Neural cell (in vitro differentiated cells): ENCODE measurements around the gene SPAG16. TPM values are rescaled to one million over a fixed set of nuclear protein-coding genes. Genes with fewer than 3 reads are reported as not detected.

Experiments used
- H2AFZ ChIP-seq: fragments of 200-600, 300-800 bp; sonication (generic), shearing (Covaris generic); 2 replicates; pipeline ENCODE4 v1.6.0; 2014; ENCODE audit warnings: low read depth, mild to moderate bottlenecking, antibody characterized with exemption, low read length, moderate library complexity
- H3F3A ChIP-seq: fragments of 200-600 bp; shearing (Covaris generic); 2 replicates; pipeline ENCODE4 v1.6.1; 2016; ENCODE audit warnings: mild to moderate bottlenecking, moderate library complexity, mixed read lengths, antibody characterized with exemption, low read length; ENCODE audit not compliant: insufficient read depth, poor library complexity, severe bottlenecking
- H3K27ac ChIP-seq: fragments of 200-600, 300-800 bp; sonication (generic), shearing (Covaris generic); 2 replicates; pipeline ENCODE4 v1.5.1; 2014; ENCODE audit warnings: mild to moderate bottlenecking, low read length, moderate library complexity
- H3K27me3 ChIP-seq: fragments of 300-800, 200-600 bp; sonication (generic), shearing (Covaris generic); 2 replicates; pipeline ENCODE4 v1.6.0; 2014; ENCODE audit warnings: mild to moderate bottlenecking, low read depth, low read length, moderate library complexity; ENCODE audit not compliant: insufficient read depth
- H3K36me3 ChIP-seq: fragments of 300-800, 200-600 bp; sonication (generic), shearing (Covaris generic); 2 replicates; pipeline ENCODE4 v1.5.1; 2014; ENCODE audit warnings: mild to moderate bottlenecking, antibody characterized with exemption, low read length, moderate library complexity; ENCODE audit not compliant: insufficient read depth
- H3K4me2 ChIP-seq: fragments of 300-800, 200-600 bp; sonication (generic), shearing (Covaris generic); 2 replicates; pipeline ENCODE4 v1.6.0; 2014; ENCODE audit warnings: mild to moderate bottlenecking, low read length
- H3K4me3 ChIP-seq: fragments of 300-800, 200-600 bp; sonication (generic), shearing (Covaris generic); 2 replicates; pipeline ENCODE4 v1.5.1; 2014; ENCODE audit warnings: mild to moderate bottlenecking, low read length, moderate library complexity
- H3K79me2 ChIP-seq: fragments of 200-600 bp; shearing (Covaris generic); replicated peaks from 2 replicates; pipeline ENCODE4 v1.6.0; 2014; ENCODE audit warnings: mild to moderate bottlenecking, low read length, moderate library complexity; ENCODE audit not compliant: insufficient read depth
- H3K9ac ChIP-seq: fragments of 300-800, 200-600 bp; sonication (generic), shearing (Covaris generic); 2 replicates; pipeline ENCODE4 v1.6.1; 2016; ENCODE audit warnings: mild to moderate bottlenecking, low read length, mixed read lengths
- H3K9me2 ChIP-seq: fragments of 200-600 bp; shearing (Covaris generic); 2 replicates; pipeline ENCODE4 v1.6.1; 2016; ENCODE audit warnings: mild to moderate bottlenecking, low read length, mixed read lengths; ENCODE audit not compliant: insufficient read depth
- H3K9me3 ChIP-seq: fragments of 200-600, 300-800 bp; sonication (generic), shearing (Covaris generic); 2 replicates; pipeline ENCODE4 v1.6.1; 2016; ENCODE audit warnings: mild to moderate bottlenecking, mixed run types, low read length, moderate library complexity, mixed read lengths
- H4K20me1 ChIP-seq: fragments of 200-600 bp; shearing (Covaris generic); 2 replicates; pipeline ENCODE4 v1.6.1; 2016; ENCODE audit warnings: mild to moderate bottlenecking, mixed run types; ENCODE audit not compliant: insufficient read depth
- CTCF ChIP-seq: fragments of 450-650 bp; IDR thresholded peaks from 2 replicates; pipeline ENCODE4 v1.5.1; 2014; ENCODE audit warnings: antibody characterized with exemption, mild to moderate bottlenecking, moderate library complexity; ENCODE audit not compliant: poor library complexity, severe bottlenecking
- EP300 ChIP-seq: fragments of 450-650 bp; conservative IDR thresholded peaks from 2 replicates; pipeline ENCODE4 v1.6.1; 2014; ENCODE audit warnings: antibody characterized with exemption, mild to moderate bottlenecking, moderate library complexity; ENCODE audit not compliant: poor library complexity, severe bottlenecking
- EZH2 ChIP-seq: fragments of 200-600, 300-800 bp; shearing (Covaris generic), sonication (generic); IDR thresholded peaks from 2 replicates; pipeline ENCODE4 v1.6.1; 2014; ENCODE audit warnings: antibody characterized with exemption, low read length, borderline replicate concordance, mild to moderate bottlenecking; ENCODE audit not compliant: insufficient read depth, poor library complexity, severe bottlenecking
- MXI1 ChIP-seq: fragments of 450-650 bp; conservative IDR thresholded peaks from 2 replicates; pipeline ENCODE4 v1.6.1; 2014; ENCODE audit warnings: antibody characterized with exemption, mild to moderate bottlenecking; ENCODE audit not compliant: poor library complexity, severe bottlenecking
- POLR2AphosphoS5 ChIP-seq: IDR thresholded peaks from 2 replicates; pipeline ENCODE4 v1.6.1; 2012
- RAD21 ChIP-seq: fragments of 450-650 bp; conservative IDR thresholded peaks from 2 replicates; pipeline ENCODE4 v1.6.1; 2014; ENCODE audit warnings: antibody characterized with exemption, mild to moderate bottlenecking, moderate library complexity
- REST ChIP-seq: IDR thresholded peaks from 2 replicates; pipeline ENCODE4 v1.6.1; 2012; ENCODE audit warnings: borderline replicate concordance
- SMC3 ChIP-seq: fragments of 450-650 bp; conservative IDR thresholded peaks from 2 replicates; pipeline ENCODE4 v1.6.1; 2014; ENCODE audit warnings: antibody characterized with exemption, mild to moderate bottlenecking, moderate library complexity; ENCODE audit not compliant: poor library complexity
- TAF1 ChIP-seq: IDR thresholded peaks from 2 replicates; pipeline ENCODE4 v1.6.1; 2012; ENCODE audit warnings: low read depth
- polyA plus RNA-seq: library from polyadenylated mRNA; depleted of rRNA; stranded (reverse); fragments of >200 nt; gene quantifications from 2 replicates; pipeline ENCODE4 v1.2.3, GENCODE V29; 2014

Gene SPAG16
- polyA plus RNA-seq, 1 donor from 2014 or later: 75.4 TPM

- Histone ChIP-seq H3K9me2 (no peaks in the 10 kb centered on the region), H4K20me1 (no peaks in the 10 kb centered on the region), H3F3A (no peaks in the 10 kb centered on the region), H3K4me3 (no peak overlapping the region), H3K9ac (no peak overlapping the region), H3K4me2 (no peak overlapping the region), H3K36me3 (no peaks in the 10 kb centered on the region), H3K27ac (no peak overlapping the region), H3K79me2 (no peaks in the 10 kb centered on the region), H2AFZ (no peak overlapping the region), H3K9me3 (no peaks in the 10 kb centered on the region), H3K27me3 (no peaks in the 10 kb centered on the region)
- TF ChIP-seq REST (no peak), SMC3 (no peak), RAD21 (no peak), EP300 (no peak), CTCF (no peak), POLR2AphosphoS5 (no peak), EZH2 (no peak), TAF1 (no peak), MXI1 (no peak)
These were observed 481.8 kb downstream of the SPAG16 start for GRCh38 chr2:213766062-213766461.

- no peaks in the 10 kb centered on the region for H3K9me3 ChIP-seq
- no peaks in the 10 kb centered on the region for H3K79me2 ChIP-seq
- no peak overlapping the region for H2AFZ ChIP-seq
- no peaks in the 10 kb centered on the region for H3K27me3 ChIP-seq
- no peaks in the 10 kb centered on the region for H3K36me3 ChIP-seq
- H3K4me3 ChIP-seq: no peak overlapping the region
- no peak for TF ChIP-seq TAF1
- no peak for TF ChIP-seq EP300
- no peak for TF ChIP-seq CTCF
- TF ChIP-seq SMC3: no peak
- no peak for TF ChIP-seq EZH2
- TF ChIP-seq REST: no peak
- no peak for TF ChIP-seq MXI1
- no peak for TF ChIP-seq RAD21
- no peak for TF ChIP-seq POLR2AphosphoS5
- H3K9me2 ChIP-seq: no peaks in the 10 kb centered on the region
- no peak overlapping the region for H3K27ac ChIP-seq
- H3K9ac ChIP-seq: no peak overlapping the region
- H4K20me1 ChIP-seq: no peaks in the 10 kb centered on the region
- no peak overlapping the region for H3K4me2 ChIP-seq
- no peaks in the 10 kb centered on the region for H3F3A ChIP-seq
These were observed 482.2 kb downstream of the SPAG16 start for GRCh38 chr2:213766465-213766901.
